H9 (cell line): Measurements from ENCODE around the gene MRPL39. TPM values are rescaled to one million over a fixed set of nuclear protein-coding genes. Genes with fewer than 3 reads are reported as not detected.

ENCODE experiments used
- DNase-seq: peaks from one replicate; pipeline ENCODE4 v3.0.0-alpha.2; 2017
- H2AFZ ChIP-seq: one replicate; pipeline ENCODE4 v1.6.1; 2013; ENCODE audit warnings: mild to moderate bottlenecking, low read length, control low read depth, moderate library complexity
- H2AK5ac ChIP-seq: 2 replicates; pipeline ENCODE4 v1.6.1; 2013; ENCODE audit warnings: low read length, control low read depth, mixed read lengths; ENCODE audit not compliant: insufficient read length
- H2BK120ac ChIP-seq: one replicate; pipeline ENCODE4 v1.6.1; 2013; ENCODE audit warnings: low read depth, mild to moderate bottlenecking, low read length, control low read depth, inconsistent platforms; ENCODE audit not compliant: poor library complexity, severe bottlenecking
- H2BK12ac ChIP-seq: 2 replicates; pipeline ENCODE4 v1.6.1; 2013; ENCODE audit warnings: low read length, control low read depth, mixed read lengths, low read depth; ENCODE audit not compliant: insufficient read length
- H2BK15ac ChIP-seq: 2 replicates; pipeline ENCODE4 v1.6.1; 2013; ENCODE audit warnings: low read depth, low read length, control low read depth
- H2BK20ac ChIP-seq: one replicate; pipeline ENCODE4 v1.6.1; 2013; ENCODE audit warnings: low read depth, mild to moderate bottlenecking, low read length, control low read depth, inconsistent platforms; ENCODE audit not compliant: poor library complexity, severe bottlenecking
- H2BK5ac ChIP-seq: 2 replicates; pipeline ENCODE4 v1.6.1; 2013; ENCODE audit warnings: low read length, control low read depth, mixed read lengths; ENCODE audit not compliant: insufficient read length
- H3K14ac ChIP-seq: 2 replicates; pipeline ENCODE4 v1.6.1; 2013; ENCODE audit warnings: low read length, control low read depth; ENCODE audit not compliant: insufficient read depth
- H3K18ac ChIP-seq: 2 replicates; pipeline ENCODE4 v1.6.1; 2013; ENCODE audit warnings: low read depth, mild to moderate bottlenecking, mixed read lengths, low read length, control low read depth; ENCODE audit not compliant: insufficient read length
- H3K23ac ChIP-seq: 2 replicates; pipeline ENCODE4 v1.6.1; 2013; ENCODE audit warnings: low read length, control low read depth, mixed read lengths, low read depth; ENCODE audit not compliant: insufficient read length
- H3K23me2 ChIP-seq: 2 replicates; pipeline ENCODE4 v1.6.1; 2013; ENCODE audit warnings: low read depth, mild to moderate bottlenecking, mixed read lengths, low read length, control low read depth; ENCODE audit not compliant: insufficient read length, poor library complexity, severe bottlenecking
- H3K27ac ChIP-seq: 2 replicates; pipeline ENCODE4 v1.5.1; 2013; ENCODE audit warnings: low read length, control low read depth, mixed read lengths, low read depth; ENCODE audit not compliant: insufficient read length
- H3K27me3 ChIP-seq: 2 replicates; pipeline ENCODE4 v1.6.1; 2013; ENCODE audit warnings: low read length, control low read depth, inconsistent platforms; ENCODE audit not compliant: insufficient read depth
- H3K4ac ChIP-seq: 2 replicates; pipeline ENCODE4 v1.6.1; 2013; ENCODE audit warnings: low read depth, mild to moderate bottlenecking, control low read depth, inconsistent platforms, low read length, moderate library complexity
- H3K4me1 ChIP-seq: 2 replicates; pipeline ENCODE4 v1.6.1; 2013; ENCODE audit warnings: low read length, control low read depth, inconsistent platforms; ENCODE audit not compliant: insufficient read depth
- H3K4me2 ChIP-seq: 2 replicates; pipeline ENCODE4 v1.6.1; 2013; ENCODE audit warnings: low read length, control low read depth, mixed read lengths; ENCODE audit not compliant: insufficient read length, insufficient read depth
- H3K56ac ChIP-seq: 2 replicates; pipeline ENCODE4 v1.6.1; 2013; ENCODE audit warnings: low read depth, mild to moderate bottlenecking, mixed read lengths, low read length, control low read depth; ENCODE audit not compliant: insufficient read length
- H3K79me1 ChIP-seq: 2 replicates; pipeline ENCODE4 v1.6.1; 2013; ENCODE audit warnings: low read depth, mild to moderate bottlenecking, moderate library complexity, low read length, control low read depth, inconsistent platforms; ENCODE audit not compliant: insufficient read depth, poor library complexity, severe bottlenecking
- H3K79me2 ChIP-seq: 2 replicates; pipeline ENCODE4 v1.6.1; 2013; ENCODE audit warnings: low read length, control low read depth, inconsistent platforms; ENCODE audit not compliant: insufficient read depth
- H3K9ac ChIP-seq: 2 replicates; pipeline ENCODE4 v1.6.1; 2013; ENCODE audit warnings: low read length, control low read depth, mixed read lengths; ENCODE audit not compliant: insufficient read length; ENCODE audit errors: extremely low read depth
- H3K9me3 ChIP-seq: one replicate; pipeline ENCODE4 v1.6.1; 2013; ENCODE audit warnings: low read depth, low read length, inconsistent platforms; ENCODE audit not compliant: control insufficient read depth
- H3T11ph ChIP-seq: one replicate; pipeline ENCODE4 v1.6.1; 2013; ENCODE audit warnings: mild to moderate bottlenecking, low read length, control low read depth, inconsistent platforms
- H4K20me1 ChIP-seq: one replicate; pipeline ENCODE4 v1.6.1; 2013; ENCODE audit not compliant: control insufficient read depth, insufficient read length, insufficient read depth
- H4K5ac ChIP-seq: 2 replicates; pipeline ENCODE4 v1.6.1; 2013; ENCODE audit warnings: low read depth, mild to moderate bottlenecking, mixed read lengths, low read length, control low read depth; ENCODE audit not compliant: insufficient read length
- H4K8ac ChIP-seq: replicated peaks from 2 replicates; pipeline ENCODE4 v1.6.1; 2013; ENCODE audit warnings: low read length, control low read depth, mixed read lengths, low read depth; ENCODE audit not compliant: insufficient read length
- H4K91ac ChIP-seq: 2 replicates; pipeline ENCODE4 v1.6.1; 2013; ENCODE audit warnings: low read depth, mild to moderate bottlenecking, moderate library complexity, mixed read lengths, low read length, control low read depth; ENCODE audit not compliant: insufficient read length
- H3K27ac Mint-ChIP-seq, 3 experiments: 2 replicates in 2 of 3; 3 replicates in 1 of 3; pipeline ENCODE4 v1.8.0; 2020 to 2021; ENCODE audit warnings: mixed read lengths in 3 of 3, mild to moderate bottlenecking in 1 of 3, moderate library complexity in 1 of 3
- H3K27me3 Mint-ChIP-seq: 2 replicates; pipeline ENCODE4 v1.8.0; 2021; ENCODE audit warnings: low read depth, mild to moderate bottlenecking, moderate library complexity, mixed read lengths
- H3K36me3 Mint-ChIP-seq, 3 experiments: 2 replicates in 2 of 3; 3 replicates in 1 of 3; pipeline ENCODE4 v1.8.0; 2020 to 2021; ENCODE audit warnings: low read depth in 3 of 3, mixed read lengths in 3 of 3; ENCODE audit not compliant: insufficient read depth in 1 of 3
- H3K4me1 Mint-ChIP-seq, 2 experiments: 2 replicates each; pipeline ENCODE4 v1.8.0; 2020; ENCODE audit warnings: mixed read lengths in 2 of 2
- H3K4me3 Mint-ChIP-seq, 2 experiments: 2 replicates in 1 of 2; 3 replicates in 1 of 2; pipeline ENCODE4 v1.8.0; 2020 to 2021; ENCODE audit warnings: mild to moderate bottlenecking in 2 of 2, mixed read lengths in 2 of 2, moderate library complexity in 1 of 2
- H3K9me3 Mint-ChIP-seq, 2 experiments: 2 replicates in 1 of 2; 3 replicates in 1 of 2; pipeline ENCODE4 v1.8.0; 2020; ENCODE audit warnings: mild to moderate bottlenecking in 2 of 2, mixed read lengths in 2 of 2, moderate library complexity in 1 of 2
- CTCF ChIP-seq: fragments of 200-600 bp; sonication (generic); conservative IDR thresholded peaks from 3 replicates; pipeline ENCODE4 v1.8.0; 2021; ENCODE audit warnings: antibody characterized with exemption, mild to moderate bottlenecking
- WGBS: extraction: QIAGEN DNeasy Blood & Tissue Kit; methylation state at CpG from one replicate; pipeline ENCODE4 v1.1.7; 2013; ENCODE audit warnings: missing lambda C conversion rate, low lambda C conversion rate, mixed read lengths; ENCODE audit not compliant: insufficient read length; ENCODE audit errors: extremely low coverage; 5-methylcytosine and 5-hydroxymethylcytosine counted together
- total RNA-seq: library from RNA; stranded (reverse); gene quantifications from 2 replicates; pipeline ENCODE4 v1.2.1, GENCODE V29; 2021

MRPL39 gene
- total RNA-seq, 1 experiment from 2014 or later = 58.8 TPM

- Histone ChIP-seq H2BK20ac (no peak overlapping the region), H3K4me1 (no peaks in the 10 kb centered on the region), H3K23ac (no peak overlapping the region), H4K91ac (no peak overlapping the region), H3T11ph (no peak overlapping the region), H4K5ac (no peak overlapping the region), H4K8ac (no peak overlapping the region), H2BK15ac (no peak overlapping the region), H3K9ac (no peak overlapping the region), H3K4me2 (no peak overlapping the region), H2AK5ac (no peak overlapping the region), H4K20me1 (no peaks in the 10 kb centered on the region), H3K56ac (no peak overlapping the region), H3K23me2 (no peaks in the 10 kb centered on the region), H2BK12ac (no peak overlapping the region), H3K27ac (no peak overlapping the region), H3K27me3 (no peaks in the 10 kb centered on the region), H3K79me2 (no peaks in the 10 kb centered on the region), H2AFZ (no peak overlapping the region), H2BK5ac (no peak overlapping the region), H3K9me3 (no peaks in the 10 kb centered on the region), H3K14ac (no peak overlapping the region), H3K4ac (no peak overlapping the region), H3K18ac (no peak overlapping the region), H2BK120ac (no peak overlapping the region), H3K79me1 (no peaks in the 10 kb centered on the region)
- no CpG with 5 or more reads among the region's 5 CpGs for WGBS
- no peak overlapping the region for H3K4me3 Mint-ChIP-seq
- DNase-seq = no peak
- peaks cover 0 to 3% of the 10 kb centered on the region in 2 experiments; a peak in 1 of 5 replicates for H3K9me3 Mint-ChIP-seq
- no peaks in the 10 kb centered on the region; a peak in 1 of 7 replicates for H3K36me3 Mint-ChIP-seq
- H3K4me1 Mint-ChIP-seq = peaks cover 4 to 13% of the 10 kb centered on the region in 2 experiments
- peaks cover 6% of the 10 kb centered on the region; the same call in 1 of the 2 replicates for H3K27me3 Mint-ChIP-seq
- no peak for TF ChIP-seq CTCF
- no peak overlapping the region for H3K27ac Mint-ChIP-seq
Observed at GRCh38 chr21:25647647-25648046, 40.4 kb upstream of the MRPL39 start.
